ENCODE measurements around the gene PTBP1. TPM values are rescaled to one million over a fixed set of nuclear protein-coding genes. Genes with fewer than 3 reads are reported as not detected.

The PTBP1 gene
- total and polyA plus RNA-seq, 2 of the 13 experiments (the other 11 are each of a cell fraction or from before 2014, with no cell fraction given) = 195 to 288 TPM

GRCh38 chr19:799076-799881, 2.0 kb downstream of the PTBP1 start:
- CTCF ChIA-PET (ENCODE audit: low intra/inter-chr PET ratio, low total read pairs) = no interaction called here
- intact Hi-C loops (cut with micrococcal nuclease; ENCODE audit: unreplicated experiment) = loop anchor here (2.0 kb wide), 1 partner anchor 28 kb away; no protein-coding TSS in a partner anchor
- TF ChIP-seq MEIS1 (CRISPR knock-in tag; IDR thresholded peaks at IDR 0.05; ENCODE audit: borderline replicate concordance) (no peak), DMAP1 (CRISPR knock-in tag; IDR thresholded peaks at IDR 0.05) (no peak), MXD3 (CRISPR knock-in tag; IDR thresholded peaks at IDR 0.05) (peak; percentile 38; the same call in 1 of the 2 replicates), POLR2G (IDR thresholded peaks at IDR 0.05; ENCODE audit: low read depth, low read length) (peak; percentile 37; the same call in 1 of the 2 replicates), TBL1XR1 (IDR thresholded peaks at IDR 0.05; ENCODE audit: borderline replicate concordance, low read length, partially characterized antibody) (no peak), CC2D1A (CRISPR knock-in tag; IDR thresholded peaks at IDR 0.05) (no peak), NFYB (CRISPR knock-in tag; IDR thresholded peaks at IDR 0.05) (no peak), ZNF30 (CRISPR knock-in tag; IDR thresholded peaks at IDR 0.05) (no peak), ZNF34 (CRISPR knock-in tag; IDR thresholded peaks at IDR 0.05; ENCODE audit: borderline replicate concordance) (no peak), ZNF546 (CRISPR knock-in tag; conservative IDR thresholded peaks at IDR 0.05) (no peak), NFE2 (CRISPR knock-in tag; IDR thresholded peaks at IDR 0.05) (no peak), HOXA5 (CRISPR knock-in tag; IDR thresholded peaks at IDR 0.05) (no peak), ZC3H4 (CRISPR knock-in tag; IDR thresholded peaks at IDR 0.05; ENCODE audit: borderline replicate concordance) (no peak), KDM2A (CRISPR knock-in tag; IDR thresholded peaks at IDR 0.05; ENCODE audit: borderline replicate concordance, low read depth) (peak; percentile 24; the same call in 1 of the 2 replicates), SMARCC2 (IDR thresholded peaks at IDR 0.05) (no peak), AGO1 (IDR thresholded peaks at IDR 0.05; ENCODE audit: low read depth, low read length, poor library complexity, severe bottlenecking) (peak; percentile 15), TGIF2 (CRISPR knock-in tag; IDR thresholded peaks at IDR 0.05) (no peak), POLR2A (IDR thresholded peaks at IDR 0.05; ENCODE audit: insufficient read depth in 1 of 2, low read depth in 2 of 2, low read length in 2 of 2) (peak in 1 of 2 experiments; percentile 51; a peak in 2 of 4 replicates), FOSL2 (CRISPR knock-in tag; IDR thresholded peaks at IDR 0.05) (no peak), RBM39 (IDR thresholded peaks at IDR 0.05; ENCODE audit: low read depth, low read length, poor library complexity, severe bottlenecking) (peak; percentile 96), NFYC (CRISPR knock-in tag; IDR thresholded peaks at IDR 0.05) (no peak)
- TF ChIP-seq, protein P1, sequence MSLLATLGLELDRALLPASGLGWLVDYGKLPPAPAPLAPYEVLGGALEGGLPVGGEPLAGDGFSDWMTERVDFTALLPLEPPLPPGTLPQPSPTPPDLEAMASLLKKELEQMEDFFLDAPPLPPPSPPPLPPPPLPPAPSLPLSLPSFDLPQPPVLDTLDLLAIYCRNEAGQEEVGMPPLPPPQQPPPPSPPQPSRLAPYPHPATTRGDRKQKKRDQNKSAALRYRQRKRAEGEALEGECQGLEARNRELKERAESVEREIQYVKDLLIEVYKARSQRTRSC (CRISPR knock-in tag; IDR thresholded peaks at IDR 0.05; ENCODE audit: low read depth) = no peak
- TF ChIP-seq, protein P2, sequence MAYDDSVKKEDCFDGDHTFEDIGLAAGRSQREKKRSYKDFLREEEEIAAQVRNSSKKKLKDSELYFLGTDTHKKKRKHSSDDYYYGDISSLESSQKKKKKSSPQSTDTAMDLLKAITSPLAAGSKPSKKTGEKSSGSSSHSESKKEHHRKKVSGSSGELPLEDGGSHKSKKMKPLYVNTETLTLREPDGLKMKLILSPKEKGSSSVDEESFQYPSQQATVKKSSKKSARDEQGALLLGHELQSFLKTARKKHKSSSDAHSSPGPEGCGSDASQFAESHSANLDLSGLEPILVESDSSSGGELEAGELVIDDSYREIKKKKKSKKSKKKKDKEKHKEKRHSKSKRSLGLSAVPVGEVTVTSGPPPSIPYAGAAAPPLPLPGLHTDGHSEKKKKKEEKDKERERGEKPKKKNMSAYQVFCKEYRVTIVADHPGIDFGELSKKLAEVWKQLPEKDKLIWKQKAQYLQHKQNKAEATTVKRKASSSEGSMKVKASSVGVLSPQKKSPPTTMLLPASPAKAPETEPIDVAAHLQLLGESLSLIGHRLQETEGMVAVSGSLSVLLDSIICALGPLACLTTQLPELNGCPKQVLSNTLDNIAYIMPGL (CRISPR knock-in tag; IDR thresholded peaks at IDR 0.05; ENCODE audit: borderline replicate concordance in 1 of 2, low read depth in 1 of 2) = peak; percentile 53 to 66; a peak in 3 of 4 replicates

More at GRCh38 chr19:799076-799881, 2.0 kb downstream of the PTBP1 start:
- BruUV-seq (replicated peaks) = no TSS peak
- no peak overlapping the region for H2AFZ ChIP-seq (ENCODE audit: low read length)
- in situ Hi-C loops (cut with HindIII; ENCODE audit: extremely low pct_ligation_motif_present, low pct_unique_long_range_greater_than_20kb) = no loop called here
- peak overlapping the region; percentile 99 for H3K9ac ChIP-seq (ENCODE audit: insufficient read depth, low read depth, low read length)
- H3K4me2 ChIP-seq (ENCODE audit: low read depth, low read length) = peak overlapping the region; percentile 89
- peaks cover 25 to 42% of the 10 kb centered on the region in 2 experiments; a peak in 4 of 5 replicates for H3K36me3 ChIP-seq (replicated peaks in 1 of 2; ENCODE audit: control insufficient read depth in 1 of 2, insufficient read depth in 2 of 2, low read length in 2 of 2)
- peaks cover 62% of the 10 kb centered on the region for H4K20me1 ChIP-seq (ENCODE audit: insufficient read depth, low read length)
- no peak for FAIRE-seq
- POLR2A ChIA-PET = interaction anchor here (0.9 to 2.6 kb wide), 8 partner anchors 10 to 61 kb away, joined by 3 to 16 read pairs (median 4); no protein-coding TSS in a partner anchor
- peaks cover 56% of the 10 kb centered on the region for H3K4me1 ChIP-seq (ENCODE audit: insufficient read depth, low read length)
- H3K27ac ChIP-seq (ENCODE audit: extremely low read length, insufficient read depth, low read length) = peak overlapping the region; percentile 97
- H3K27me3 ChIP-seq (ENCODE audit: control insufficient read depth in 1 of 2, insufficient read depth in 2 of 2, low read length in 2 of 2) = no peaks in the 10 kb centered on the region; a peak in 1 of 5 replicates
- no peaks in the 10 kb centered on the region for H3K9me3 ChIP-seq (ENCODE audit: low read length)
- peaks cover 63% of the 10 kb centered on the region for H3K79me2 ChIP-seq (ENCODE audit: insufficient read depth, low read length)
- peak; percentile 55 for DNase-seq (ENCODE audit: low spot score)
- 2% methylated on average over 14 of the region's 28 CpGs for WGBS (ENCODE audit: low lambda C conversion rate)
- ATAC-seq = peak; percentile 10
- H3K4me3 ChIP-seq (replicated peaks in 1 of 3; ENCODE audit: insufficient read depth in 1 of 3, low read depth in 2 of 3, low read length in 3 of 3) = peak overlapping the region; percentile 85 to 96 (median 96)
